SK-N-SH treated with all-trans-retinoic acid at 6 μM for 48 hours (cell line): ENCODE results near the gene ESR2.

Experiments
- ARNTL ChIP-seq: fragments of 450-650 bp; formaldehyde crosslinking; IDR thresholded peaks from 2 replicates; pipeline ENCODE4 v1.5.0; 2020; ENCODE audit warnings: low read depth, mild to moderate bottlenecking, moderate library complexity, borderline replicate concordance
- CREB5 ChIP-seq: fragments of 250-450 bp; sonication (Bioruptor Pico); IDR thresholded peaks from 2 replicates; pipeline ENCODE4 v1.5.1; 2020; ENCODE audit warnings: low read depth, mild to moderate bottlenecking, moderate library complexity
- CSDC2 ChIP-seq: fragments of 250-450 bp; sonication (Bioruptor Pico); IDR thresholded peaks from 2 replicates; pipeline ENCODE4 v1.5.0; 2020; ENCODE audit warnings: mild to moderate bottlenecking, moderate library complexity
- ISL1 ChIP-seq: fragments of 250-450 bp; sonication (Bioruptor Pico); IDR thresholded peaks from 2 replicates; pipeline ENCODE4 v2.1.2; 2022; ENCODE audit warnings: mild to moderate bottlenecking, moderate library complexity
- RARB ChIP-seq: fragments of 250-450 bp; sonication (Bioruptor Pico); IDR thresholded peaks from 2 replicates; pipeline ENCODE4 v1.8.0; 2021; ENCODE audit warnings: mild to moderate bottlenecking, moderate library complexity
- TCF4 ChIP-seq: fragments of 250-450 bp; sonication (Bioruptor Pico); IDR thresholded peaks from 2 replicates; pipeline ENCODE4 v1.8.0; 2021; ENCODE audit warnings: mild to moderate bottlenecking, moderate library complexity, borderline replicate concordance
- TOX ChIP-seq: fragments of 250-450 bp; sonication (Bioruptor Pico); IDR thresholded peaks from 2 replicates; pipeline ENCODE4 v1.8.0; 2021; ENCODE audit warnings: mild to moderate bottlenecking, moderate library complexity, borderline replicate concordance
- TSHZ2 ChIP-seq: fragments of 250-450 bp; sonication (Bioruptor Pico); IDR thresholded peaks from 2 replicates; pipeline ENCODE4 v1.5.0; 2020; ENCODE audit warnings: mild to moderate bottlenecking, moderate library complexity
- ZC3H10 ChIP-seq: fragments of 250-450 bp; sonication (Bioruptor Pico); IDR thresholded peaks from 2 replicates; pipeline ENCODE4 v1.5.1; 2021; ENCODE audit warnings: mild to moderate bottlenecking, moderate library complexity
- ZFP3 ChIP-seq: fragments of 250-450 bp; sonication (Bioruptor Pico); IDR thresholded peaks from 2 replicates; pipeline ENCODE4 v1.5.0; 2020; ENCODE audit warnings: mild to moderate bottlenecking, moderate library complexity

DNA sequence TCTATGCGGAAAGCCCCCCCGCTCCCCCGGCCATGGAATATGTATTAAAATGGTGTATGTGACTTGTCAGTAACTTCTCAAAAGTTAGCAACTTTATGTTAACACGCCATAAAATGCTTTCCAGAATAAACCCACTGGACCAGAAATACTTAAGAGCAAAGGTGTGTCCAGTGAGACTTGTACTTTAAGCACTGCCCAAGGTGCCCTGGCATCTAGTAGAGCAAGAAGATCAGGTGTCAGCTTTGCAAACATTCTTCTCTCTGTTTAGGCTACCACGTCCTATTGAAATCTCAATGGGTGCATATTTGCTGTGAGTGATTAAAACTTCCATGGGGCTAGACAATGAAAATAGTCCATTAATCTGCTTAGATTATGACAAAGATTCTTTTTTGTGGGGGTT, 201.2 kb downstream of the ESR2 start:
- TF ChIP-seq TSHZ2 (CRISPR knock-in tag) (no peak), ZFP3 (no peak), ZC3H10 (CRISPR knock-in tag) (no peak), ARNTL (CRISPR knock-in tag) (no peak), CREB5 (no peak), RARB (CRISPR knock-in tag) (no peak), TOX (CRISPR knock-in tag) (no peak), TCF4 (CRISPR knock-in tag) (no peak), CSDC2 (no peak), ISL1 (CRISPR knock-in tag) (no peak)
